Prostate gland (tissue), 2 donors: ENCODE measurements around the gene PDXP. TPM values are rescaled to one million over a fixed set of nuclear protein-coding genes. Genes with fewer than 3 reads are reported as not detected.

Experiments
- DNase-seq: peaks from one replicate; pipeline ENCODE4 v3.0.0-alpha.2; 2019; ENCODE audit warnings: low spot score
- H3K27ac ChIP-seq, 2 donors: fragments of 200-600 bp; sonication (generic); 2 replicates each; pipeline ENCODE4 v1.5.1; 2017 to 2019
- H3K27me3 ChIP-seq: fragments of 200-600 bp; sonication (generic); replicated peaks from 2 replicates; pipeline ENCODE4 v1.5.1; 2019; ENCODE audit not compliant: insufficient read depth
- H3K36me3 ChIP-seq, 2 donors: fragments of 200-600 bp; sonication (generic); 1 replicate in 1 of 2; 2 replicates in 1 of 2; pipeline versions ENCODE4 v1.5.1 to v1.8.1; 2017 to 2019
- H3K4me1 ChIP-seq: fragments of 200-600 bp; sonication (generic); replicated peaks from 2 replicates; pipeline ENCODE4 v1.5.1; 2019
- H3K4me3 ChIP-seq, 2 donors: fragments of 200-600 bp; sonication (generic); 2 replicates each; pipeline ENCODE4 v1.5.1; 2017 to 2019
- H3K9me3 ChIP-seq: fragments of 200-600 bp; sonication (generic); 2 replicates; pipeline ENCODE4 v1.5.1; 2017
- POLR2A ChIP-seq: fragments of 450-650 bp; IDR thresholded peaks from one replicate; pipeline ENCODE4 v1.6.1; 2016; ENCODE audit warnings: antibody characterized with exemption, mild to moderate bottlenecking
- POLR2AphosphoS5 ChIP-seq: sonication (generic); formaldehyde crosslinking; IDR thresholded peaks from one replicate; pipeline ENCODE4 v1.6.1; 2017; ENCODE audit warnings: antibody characterized with exemption
- WGBS: methylation state at CpG from one replicate; pipeline ENCODE4 v1.1.5; 2018; 5-methylcytosine and 5-hydroxymethylcytosine counted together
- intact Hi-C: fragments of 100-400 bp; cut with DNase I; formaldehyde crosslinking; loops from one replicate; pipeline ENCODE4 v1.14.2; 2022
- total RNA-seq, 2 donors: library from RNA; depleted of rRNA; stranded (reverse); fragments of >200 nt; gene quantifications; one replicate each; pipeline ENCODE4 v1.1.0, GENCODE V29; 2016
- TF ChIP-seq, protein P1 (sequence below), 4 experiments: fragments of 200-600 bp in 2 of 4; fragments of 450-650 bp in 2 of 4; sonication (generic) in 2 of 4; IDR thresholded peaks; 1 replicate in 3 of 4; 2 replicates in 1 of 4; pipeline ENCODE4 v1.5.1; 2016 to 2019; ENCODE audit warnings: antibody characterized with exemption in 4 of 4, mild to moderate bottlenecking in 2 of 4, moderate library complexity in 2 of 4

The PDXP gene
- total RNA-seq, 2 donors from 2014 or later, result 12.9 to 87.8 TPM

DNA sequence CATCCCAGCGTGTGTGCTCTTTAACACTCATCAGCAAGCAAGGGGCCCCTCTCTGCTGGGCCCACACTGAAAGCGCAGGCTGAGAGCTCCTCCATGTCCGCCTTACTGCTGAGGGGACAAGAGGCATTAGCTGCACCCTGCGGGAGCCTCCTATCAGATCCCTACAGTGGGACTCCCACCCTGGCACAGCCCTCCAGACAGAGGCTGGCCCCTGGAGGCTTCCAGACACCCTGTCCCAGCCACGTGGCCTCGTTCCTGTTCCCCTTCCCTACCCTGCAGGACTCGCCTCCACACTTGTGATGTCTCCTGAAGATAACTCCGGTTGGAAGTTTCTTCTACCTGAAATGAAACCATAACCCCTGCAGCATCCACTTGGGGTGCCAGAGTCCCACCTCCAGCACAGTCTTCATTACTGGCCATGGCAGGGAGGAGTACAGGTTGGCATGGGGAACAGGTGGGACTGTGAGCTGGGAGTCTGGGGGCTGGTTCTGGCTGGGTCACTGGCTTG, 24.1 kb upstream of the PDXP start:
- H3K4me1 ChIP-seq, result no peaks in the 10 kb centered on the region
- TF ChIP-seq POLR2AphosphoS5 (no peak), POLR2A (no peak)
- TF ChIP-seq, protein P1, sequence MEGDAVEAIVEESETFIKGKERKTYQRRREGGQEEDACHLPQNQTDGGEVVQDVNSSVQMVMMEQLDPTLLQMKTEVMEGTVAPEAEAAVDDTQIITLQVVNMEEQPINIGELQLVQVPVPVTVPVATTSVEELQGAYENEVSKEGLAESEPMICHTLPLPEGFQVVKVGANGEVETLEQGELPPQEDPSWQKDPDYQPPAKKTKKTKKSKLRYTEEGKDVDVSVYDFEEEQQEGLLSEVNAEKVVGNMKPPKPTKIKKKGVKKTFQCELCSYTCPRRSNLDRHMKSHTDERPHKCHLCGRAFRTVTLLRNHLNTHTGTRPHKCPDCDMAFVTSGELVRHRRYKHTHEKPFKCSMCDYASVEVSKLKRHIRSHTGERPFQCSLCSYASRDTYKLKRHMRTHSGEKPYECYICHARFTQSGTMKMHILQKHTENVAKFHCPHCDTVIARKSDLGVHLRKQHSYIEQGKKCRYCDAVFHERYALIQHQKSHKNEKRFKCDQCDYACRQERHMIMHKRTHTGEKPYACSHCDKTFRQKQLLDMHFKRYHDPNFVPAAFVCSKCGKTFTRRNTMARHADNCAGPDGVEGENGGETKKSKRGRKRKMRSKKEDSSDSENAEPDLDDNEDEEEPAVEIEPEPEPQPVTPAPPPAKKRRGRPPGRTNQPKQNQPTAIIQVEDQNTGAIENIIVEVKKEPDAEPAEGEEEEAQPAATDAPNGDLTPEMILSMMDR (IDR thresholded peaks at IDR 0.05), result peak in 1 of 4 experiments; percentile 11

DNA sequence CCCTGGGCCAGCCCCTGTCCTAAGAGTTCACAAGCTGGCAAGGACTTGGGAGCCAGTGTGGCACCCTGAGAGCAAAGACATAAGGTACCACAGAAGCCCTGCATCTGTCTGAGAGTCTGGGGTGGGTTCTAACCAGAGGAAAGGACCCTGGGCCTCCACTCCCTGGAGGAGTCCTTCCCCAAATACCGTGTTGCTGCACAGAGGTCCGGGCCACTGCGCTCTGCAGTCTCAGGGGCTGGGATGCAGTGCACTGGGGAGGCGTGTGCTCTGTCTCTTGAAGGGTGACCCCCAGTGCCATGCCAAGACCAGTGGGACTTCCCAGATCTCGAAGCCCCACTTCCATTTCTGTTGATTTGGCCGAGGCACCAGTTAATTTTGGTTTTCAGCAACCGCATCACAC, 23.4 kb upstream of the PDXP start:
- 85% methylated on average over 7 of the region's 7 CpGs for WGBS
- no peak overlapping the region for H3K27ac ChIP-seq
- H3K27me3 ChIP-seq, result no peaks in the 10 kb centered on the region
- H3K36me3 ChIP-seq, result no peaks in the 10 kb centered on the region
- H3K4me1 ChIP-seq, result no peaks in the 10 kb centered on the region
- H3K9me3 ChIP-seq, result no peaks in the 10 kb centered on the region
- no peak overlapping the region for H3K4me3 ChIP-seq
- no peak for DNase-seq
- intact Hi-C loops, result no loop called here
- TF ChIP-seq POLR2A, result no peak
- TF ChIP-seq, protein P1 (IDR thresholded peaks at IDR 0.05), result no peak
- TF ChIP-seq POLR2AphosphoS5, result no peak

More for the DNA sequence above, 24.1 kb upstream of the PDXP start:
- intact Hi-C loops, result no loop called here
- no peak overlapping the region for H3K4me3 ChIP-seq
- H3K27ac ChIP-seq, result peak overlapping the region; percentile 50 to 59
- no peaks in the 10 kb centered on the region for H3K9me3 ChIP-seq
- DNase-seq, result no peak
- H3K36me3 ChIP-seq, result no peaks in the 10 kb centered on the region
- 26% methylated on average over 8 of the region's 8 CpGs for WGBS
- no peaks in the 10 kb centered on the region for H3K27me3 ChIP-seq

DNA sequence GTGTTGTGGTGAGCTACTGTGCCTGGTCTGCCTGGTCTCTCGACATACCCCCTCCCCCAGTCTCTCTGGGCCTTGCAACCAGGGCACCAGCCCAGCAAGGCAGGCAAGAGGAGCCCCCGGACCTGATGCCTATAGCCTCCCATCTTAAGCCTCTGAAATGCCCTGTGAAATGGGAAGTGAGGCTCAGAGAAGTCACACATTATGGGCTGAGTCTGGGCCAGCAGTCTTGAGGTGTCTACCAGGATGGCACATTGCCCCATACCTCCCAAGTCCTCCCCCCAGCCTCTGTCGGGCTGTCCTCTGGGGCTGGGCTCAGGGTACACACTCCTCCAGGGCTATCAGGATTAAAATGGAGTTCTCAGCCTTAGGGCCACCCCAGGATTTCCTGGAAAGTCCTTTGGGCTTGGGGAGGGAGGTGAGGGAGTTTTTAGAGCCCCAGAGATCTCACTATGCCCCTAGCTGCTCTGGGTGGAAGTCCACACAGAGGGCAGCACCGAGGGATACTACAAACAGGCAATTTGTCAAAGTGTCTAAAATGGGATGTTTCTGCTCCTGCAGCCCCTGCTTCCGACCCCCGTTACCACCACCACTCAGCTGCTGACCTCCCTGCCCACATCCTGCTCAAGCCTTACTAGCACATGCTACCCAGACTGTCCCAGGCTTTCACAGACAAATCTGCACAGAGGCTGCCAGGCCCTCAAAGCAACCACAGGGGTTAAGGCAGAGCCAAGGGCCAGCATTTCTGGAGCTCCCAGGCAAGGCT, 22.2 kb upstream of the PDXP start:
- H3K9me3 ChIP-seq, result no peaks in the 10 kb centered on the region
- no peak overlapping the region for H3K4me3 ChIP-seq
- no peak for DNase-seq
- 74% methylated on average over 6 of the region's 6 CpGs for WGBS
- H3K27ac ChIP-seq, result no peak overlapping the region
- TF ChIP-seq POLR2AphosphoS5, result no peak
- TF ChIP-seq, protein P1 (IDR thresholded peaks at IDR 0.05), result peak in 1 of 4 experiments; percentile 19
- H3K4me1 ChIP-seq, result no peaks in the 10 kb centered on the region
- no peaks in the 10 kb centered on the region for H3K36me3 ChIP-seq
- H3K27me3 ChIP-seq, result no peaks in the 10 kb centered on the region
- intact Hi-C loops, result no loop called here

DNA sequence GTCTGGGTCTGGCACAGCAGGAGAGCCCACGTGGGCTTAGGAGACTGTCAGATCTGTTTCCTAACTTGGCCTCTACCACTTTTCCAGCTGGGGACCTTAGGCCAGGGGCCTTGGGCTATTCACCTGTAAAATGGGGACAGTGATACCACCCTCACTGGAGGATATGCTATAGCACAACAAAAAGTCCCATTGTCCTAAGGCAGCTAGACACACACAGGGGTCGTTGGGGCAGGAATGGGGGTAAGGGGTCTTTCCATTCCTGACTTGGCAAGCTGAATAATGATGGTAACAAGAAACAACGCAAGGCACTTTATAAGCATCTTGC, 21.6 kb upstream of the PDXP start:
- TF ChIP-seq POLR2A (no peak), POLR2AphosphoS5 (no peak)
- TF ChIP-seq, protein P1 (IDR thresholded peaks at IDR 0.05), result no peak
- WGBS, result 69% methylated on average over 3 of the region's 3 CpGs
- Histone ChIP-seq H3K27me3 (no peaks in the 10 kb centered on the region), H3K4me3 (no peak overlapping the region), H3K27ac (no peak overlapping the region), H3K4me1 (no peaks in the 10 kb centered on the region), H3K9me3 (no peaks in the 10 kb centered on the region), H3K36me3 (no peaks in the 10 kb centered on the region)
- intact Hi-C loops, result no loop called here
- DNase-seq, result no peak
